ENCODE results near the gene ELOVL5. TPM values are rescaled to one million over a fixed set of nuclear protein-coding genes. Genes with fewer than 3 reads are reported as not detected.
A peak's percentile ranks its signal among the peaks of the same experiment; 100 is the strongest.

ELOVL5 gene
- total RNA-seq, 4 donors from 2014 or later, result 74.8 to 110 (median 90.6) TPM

GRCh38 chr6:53300656-53301551, 47.8 kb downstream of the ELOVL5 start:
- Histone ChIP-seq H3K4me1 (peaks cover 36 to 41% of the 10 kb centered on the region in 2 donors), H3K4me3 (replicated peaks in 1 of 3) (no peak overlapping the region), H3K27ac (peak overlapping the region in 1 of 3 donors; percentile 51), H3K27me3 (no peaks in the 10 kb centered on the region), H3K9me3 (no peaks in the 10 kb centered on the region), H3K36me3 (no peaks in the 10 kb centered on the region)
- TF ChIP-seq POLR2A (IDR thresholded peaks at IDR 0.05) (no peak), CTCF (IDR thresholded peaks at IDR 0.05) (no peak)
- intact Hi-C loops (cut with DNase I), result no loop called here
- WGBS, 2 donors, result 63 to 66% methylated on average over 8 to 9 of the region's 9 CpGs
- no peak for DNase-seq

GRCh38 chr6:53299331-53300005, 49.3 kb downstream of the ELOVL5 start:
- intact Hi-C loops (cut with DNase I), result loop anchor here (10.0 kb wide), 1 partner anchor 125 kb away; no protein-coding TSS in a partner anchor
- Histone ChIP-seq H3K4me1 (peaks cover 36 to 41% of the 10 kb centered on the region in 2 donors), H3K9me3 (no peaks in the 10 kb centered on the region), H3K27me3 (no peaks in the 10 kb centered on the region), H3K36me3 (no peaks in the 10 kb centered on the region), H3K27ac (no peak overlapping the region), H3K4me3 (replicated peaks in 1 of 3) (no peak overlapping the region)
- 86 to 93% methylated on average over 7 of the region's 7 CpGs for WGBS, 2 donors
- TF ChIP-seq CTCF (IDR thresholded peaks at IDR 0.05) (no peak), POLR2A (IDR thresholded peaks at IDR 0.05) (no peak)
- DNase-seq, result no peak

GRCh38 chr6:53297004-53297403, 51.7 kb downstream of the ELOVL5 start:
- H3K4me1 ChIP-seq, result peaks cover 15 to 20% of the 10 kb centered on the region in 2 donors
- no peak overlapping the region for H3K4me3 ChIP-seq (replicated peaks in 1 of 3)
- TF ChIP-seq CTCF (IDR thresholded peaks at IDR 0.05), result no peak
- no peak for TF ChIP-seq POLR2A (IDR thresholded peaks at IDR 0.05)
- intact Hi-C loops (cut with DNase I), result loop anchor here (10.0 kb wide), 1 partner anchor 122 kb away; no protein-coding TSS in a partner anchor
- H3K9me3 ChIP-seq, result no peaks in the 10 kb centered on the region
- H3K27me3 ChIP-seq, result no peaks in the 10 kb centered on the region
- no peak overlapping the region for H3K27ac ChIP-seq
- H3K36me3 ChIP-seq, result no peaks in the 10 kb centered on the region
- 84% methylated on average over 4 of the region's 4 CpGs for WGBS, 2 donors
- DNase-seq, result no peak

GRCh38 chr6:53295176-53295575, 53.6 kb downstream of the ELOVL5 start:
- H3K36me3 ChIP-seq, result no peaks in the 10 kb centered on the region
- H3K4me1 ChIP-seq, result peaks cover 0 to 1% of the 10 kb centered on the region in 2 donors
- no peaks in the 10 kb centered on the region for H3K27me3 ChIP-seq
- TF ChIP-seq POLR2A (IDR thresholded peaks at IDR 0.05), result no peak
- no peak for TF ChIP-seq CTCF (IDR thresholded peaks at IDR 0.05)
- H3K27ac ChIP-seq, result no peak overlapping the region
- intact Hi-C loops (cut with DNase I), result loop anchor here (10.0 kb wide), 1 partner anchor 120 kb away; no protein-coding TSS in a partner anchor
- 91 to 100% methylated on average over 1 of the region's 1 CpG for WGBS, 2 donors
- no peaks in the 10 kb centered on the region for H3K9me3 ChIP-seq
- DNase-seq, result no peak
- no peak overlapping the region for H3K4me3 ChIP-seq (replicated peaks in 1 of 3)

All from thyroid gland (tissue), 4 donors.